HG03175 (cell line): ENCODE data around the gene CYLD.

Experiments used
- ATAC-seq: cut with Tn5 transposase; IDR thresholded peaks from one replicate; pipeline ENCODE4 v1.9.1; 2021; ENCODE audit warnings: mild to moderate bottlenecking, moderate library complexity; ENCODE audit not compliant: unreplicated experiment

The CYLD gene

GRCh38 chr16:50741781-50742575 lies at the start of gene CYLD:
CYLD (plus strand) TSS chr16:50742086; CDS start chr16:50749699, 7,613 bp downstream.
- peak; percentile 94 for ATAC-seq

GRCh38 chr16:50692644-50692998 lies 49.3 kb upstream of the CYLD start:
- ATAC-seq = no peak

- ATAC-seq = no peak
Observed at GRCh38 chr16:50692999-50693781, 48.7 kb upstream of the CYLD start, which contains the start of gene NOD2. NOD2 (plus strand) TSS chr16:50693606; CDS start chr16:50699496, 5,890 bp downstream.

- no peak for ATAC-seq
Observed at GRCh38 chr16:50694206-50694605, 47.7 kb upstream of the CYLD start.

GRCh38 chr16:50695017-50696000 lies 46.6 kb upstream of the CYLD start:
- ATAC-seq = no peak

- ATAC-seq = no peak
Observed at GRCh38 chr16:50696126-50696525, 45.8 kb upstream of the CYLD start.

- ATAC-seq = peak; percentile 68
Observed at GRCh38 chr16:50696575-50697420, 45.1 kb upstream of the CYLD start.

- ATAC-seq = no peak
Observed at GRCh38 chr16:50697421-50697715, 44.5 kb upstream of the CYLD start.

- peak; percentile 36 for ATAC-seq
Observed at GRCh38 chr16:50697881-50698767, 43.8 kb upstream of the CYLD start.

GRCh38 chr16:50699326-50700159 lies 42.3 kb upstream of the CYLD start:
- no peak for ATAC-seq

GRCh38 chr16:50702725-50703124 lies 39.2 kb upstream of the CYLD start:
- ATAC-seq = no peak

- ATAC-seq = no peak
Observed at GRCh38 chr16:50704245-50704644, 37.6 kb upstream of the CYLD start.

GRCh38 chr16:50705436-50706110 lies 36.3 kb upstream of the CYLD start:
- ATAC-seq = no peak

GRCh38 chr16:50706250-50706649 lies 35.6 kb upstream of the CYLD start:
- ATAC-seq = no peak

- no peak for ATAC-seq
Observed at GRCh38 chr16:50708373-50709060, 33.4 kb upstream of the CYLD start.

GRCh38 chr16:50709061-50709684 lies 32.7 kb upstream of the CYLD start:
- ATAC-seq = no peak

GRCh38 chr16:50709980-50710379 lies 31.9 kb upstream of the CYLD start:
- ATAC-seq = no peak
